Stimulated activated CD4-positive, alpha-beta T cell treated with anti-CD3 and anti-CD28 coated beads, Interleukin-1b, Interleukin-23, amount 100 ng/mL, for 1 hour (primary cell): ENCODE measurements around the gene NOTCH2NLA.
"Not testable (repeated sequence)": the region's sequence is repeated elsewhere in the genome, so short reads cannot be mapped to it uniquely, and the experiment has no call there.

Source experiments
- DNase-seq, 2 donors: peaks; one replicate each; pipeline ENCODE4 v3.0.0-alpha.2; 2020; ENCODE audit warnings: low read depth in 2 of 2

Gene NOTCH2NLA

DNA sequence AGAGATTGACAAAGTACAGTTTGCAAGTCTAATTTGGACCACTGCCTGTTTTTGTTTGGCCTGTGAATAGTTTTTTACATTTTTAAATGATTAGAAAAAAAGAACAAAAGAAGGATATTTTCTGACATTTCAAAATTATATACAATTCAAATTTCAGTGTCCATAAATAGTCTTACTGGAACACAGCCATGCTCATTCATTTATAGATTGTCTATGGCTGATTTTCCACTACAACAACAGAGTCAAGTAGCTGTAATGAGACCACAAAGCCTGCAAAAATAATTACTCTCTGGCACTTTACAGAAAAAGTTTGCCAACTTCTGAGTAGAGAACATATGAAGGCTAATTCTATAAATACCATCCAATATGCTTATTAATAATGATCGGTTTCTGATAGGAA is 61.1 kb downstream of the NOTCH2NLA start:
- not testable (repeated sequence) for DNase-seq

DNA sequence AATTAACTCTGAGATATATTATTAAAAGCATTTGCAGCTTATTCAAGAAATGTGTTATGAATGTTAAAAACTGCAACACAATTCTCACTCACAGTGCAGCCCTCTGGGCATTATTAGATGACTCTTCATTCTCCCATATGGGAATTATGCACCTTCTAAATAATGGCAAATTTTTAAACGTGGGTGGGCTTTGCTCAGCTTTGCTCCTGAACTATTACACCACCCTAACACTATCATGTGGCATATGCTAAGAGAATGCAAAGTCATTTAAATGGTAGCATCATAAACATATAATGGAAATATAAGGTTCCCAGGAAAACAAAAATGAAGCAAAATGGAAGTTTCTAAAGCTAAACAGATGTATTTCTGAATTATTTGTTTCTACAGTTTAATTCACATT is 61.5 kb downstream of the NOTCH2NLA start:
- not testable (repeated sequence) for DNase-seq

DNA sequence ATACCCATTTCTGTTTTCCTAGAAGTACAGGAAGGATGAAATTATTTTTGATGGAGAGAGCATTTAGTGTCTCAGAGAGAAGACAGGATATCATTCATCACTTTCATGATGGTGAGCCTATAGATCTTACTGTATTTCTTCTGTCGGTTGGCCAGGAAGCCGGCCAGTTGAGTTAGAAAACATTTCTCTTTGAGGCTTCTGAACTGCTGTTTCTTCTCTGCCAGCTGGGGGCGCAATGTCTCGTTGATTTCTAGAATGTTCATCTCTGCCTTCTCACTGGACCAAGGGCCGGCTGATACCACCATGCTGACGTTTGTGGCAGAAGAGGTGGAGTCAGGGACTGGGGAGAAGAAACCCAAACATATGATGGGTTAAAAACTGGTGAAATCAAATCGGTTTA is 84.4 kb downstream of the NOTCH2NLA start, which contains the start of gene NBPF10:
TSS of gene NBPF10 (minus strand) at position 340 of the 400 bp plus-strand sequence. CDS start at position 305, 35 bp downstream.
- DNase-seq = not testable (repeated sequence)
